HepG2 (cell line): ENCODE data around the gene BRI3BP. TPM values are rescaled to one million over a fixed set of nuclear protein-coding genes. Genes with fewer than 3 reads are reported as not detected.

Experiments
- FOXA1 ChIP-seq, 2 experiments: fragments of 450-650 bp in 1 of 2; sonication (generic) in 1 of 2; formaldehyde crosslinking in 1 of 2; IDR thresholded peaks; 2 replicates each; pipeline versions ENCODE4 v1.4.0 to v1.6.1; 2016 to 2020; ENCODE audit warnings: missing genetic modification reagents in 1 of 2
- JDP2 ChIP-seq: sonication (generic); formaldehyde crosslinking; IDR thresholded peaks from 2 replicates; pipeline ENCODE4 v1.8.1; 2022; ENCODE audit warnings: missing genetic modification reagents, borderline replicate concordance
- LBX2 ChIP-seq: sonication (generic); formaldehyde crosslinking; IDR thresholded peaks from 2 replicates; pipeline ENCODE4 v1.5.0; 2020; ENCODE audit warnings: missing genetic modification reagents, mild to moderate bottlenecking, borderline replicate concordance
- MXD3 ChIP-seq: IDR thresholded peaks from 2 replicates; pipeline ENCODE4 v1.6.1; 2016; ENCODE audit warnings: mild to moderate bottlenecking, missing biosample characterization, missing genetic modification reagents
- NRL ChIP-seq: sonication (generic); formaldehyde crosslinking; IDR thresholded peaks from 2 replicates; pipeline ENCODE4 v1.5.0; 2020; ENCODE audit warnings: missing genetic modification reagents, mild to moderate bottlenecking, moderate library complexity, borderline replicate concordance
- PCBP1 ChIP-seq: fragments of 200-400 bp; formaldehyde crosslinking; IDR thresholded peaks from 2 replicates; pipeline ENCODE4 v1.6.1; 2017; ENCODE audit warnings: mild to moderate bottlenecking, low read depth, low read length, borderline replicate concordance
- RAD21 ChIP-seq: fragments of 450-650 bp; formaldehyde crosslinking; IDR thresholded peaks from 2 replicates; pipeline ENCODE4 v1.5.0; 2020; ENCODE audit warnings: mild to moderate bottlenecking
- REST ChIP-seq, 2 experiments: IDR thresholded peaks; 2 replicates each; pipeline ENCODE4 v1.6.1; 2011 to 2012; ENCODE audit warnings: low read length in 2 of 2, borderline replicate concordance in 1 of 2, low read depth in 1 of 2, mild to moderate bottlenecking in 1 of 2, moderate library complexity in 1 of 2
- ZMYM4 ChIP-seq: sonication (generic); formaldehyde crosslinking; IDR thresholded peaks from 2 replicates; pipeline ENCODE4 v1.8.1; 2023; ENCODE audit warnings: mild to moderate bottlenecking, missing genetic modification reagents
- ZNF136 ChIP-seq: sonication (generic); formaldehyde crosslinking; IDR thresholded peaks from 2 replicates; pipeline ENCODE4 v1.8.1; 2022; ENCODE audit warnings: low read depth, mild to moderate bottlenecking, moderate library complexity, missing genetic modification reagents
- ZNF264 ChIP-seq: sonication (generic); formaldehyde crosslinking; IDR thresholded peaks from 2 replicates; pipeline ENCODE4 v1.4.0; 2020; ENCODE audit warnings: missing genetic modification reagents
- ZNF331 ChIP-seq: sonication (generic); formaldehyde crosslinking; IDR thresholded peaks from 2 replicates; pipeline ENCODE4 v1.4.0; 2020; ENCODE audit warnings: missing genetic modification reagents
- ZNF337 ChIP-seq: sonication (generic); formaldehyde crosslinking; IDR thresholded peaks from 2 replicates; pipeline ENCODE4 v1.5.1; 2020; ENCODE audit warnings: missing genetic modification reagents, low read depth, mild to moderate bottlenecking, borderline replicate concordance
- ZNF367 ChIP-seq: sonication (generic); formaldehyde crosslinking; IDR thresholded peaks from 2 replicates; pipeline ENCODE4 v1.4.0; 2020; ENCODE audit warnings: missing genetic modification reagents, borderline replicate concordance
- ZNF674 ChIP-seq: sonication (generic); formaldehyde crosslinking; IDR thresholded peaks from 2 replicates; pipeline ENCODE4 v1.5.0; 2020; ENCODE audit warnings: low read depth, mild to moderate bottlenecking, missing genetic modification reagents
- ZNF737 ChIP-seq: sonication (generic); formaldehyde crosslinking; IDR thresholded peaks from 2 replicates; pipeline ENCODE4 v1.5.0; 2020; ENCODE audit warnings: missing genetic modification reagents, mild to moderate bottlenecking, borderline replicate concordance
- polyA plus RNA-seq, 8 experiments: library from polyadenylated mRNA; depleted of rRNA in 3 of 8; stranded (reverse) in 7 of 8; unstranded in 1 of 8; fragments of >200 nt; fragmentation: Illumina TruSeq in 4 of 8; extraction: Trizol in 4 of 8; gene quantifications; 2 replicates each; pipeline versions ENCODE4 v1.2.1 to v1.2.3, GENCODE V29; 2011 to 2016; ENCODE audit warnings: low read depth in 4 of 8, missing spikeins in 1 of 8, mixed read lengths in 1 of 8; ENCODE audit not compliant: insufficient read depth in 1 of 8
- total RNA-seq, 5 experiments: library from RNA; depleted of rRNA; stranded (reverse); fragments of >200 nt; fragmentation: Illumina TruSeq; extraction: Trizol; gene quantifications; 2 replicates each; pipeline ENCODE4 v1.2.3, GENCODE V29; 2016; ENCODE audit warnings: low read depth in 1 of 5
- TF ChIP-seq, protein P1 (sequence below): sonication (generic); formaldehyde crosslinking; IDR thresholded peaks from 2 replicates; pipeline ENCODE4 v1.4.0; 2020; ENCODE audit warnings: missing genetic modification reagents
- TF ChIP-seq, protein P2 (sequence below): sonication (generic); formaldehyde crosslinking; IDR thresholded peaks from 2 replicates; pipeline ENCODE4 v1.4.0; 2020; ENCODE audit warnings: missing genetic modification reagents
- TF ChIP-seq, protein P3 (sequence below): IDR thresholded peaks from 2 replicates; pipeline ENCODE4 v1.6.1; 2016; ENCODE audit warnings: missing biosample characterization, missing genetic modification reagents, low read depth

BRI3BP gene
- total and polyA plus RNA-seq, 2 of the 13 experiments (the other 11 are each of a cell fraction or from before 2014, with no cell fraction given) = 7.5 to 21.1 TPM

- TF ChIP-seq, protein P1, sequence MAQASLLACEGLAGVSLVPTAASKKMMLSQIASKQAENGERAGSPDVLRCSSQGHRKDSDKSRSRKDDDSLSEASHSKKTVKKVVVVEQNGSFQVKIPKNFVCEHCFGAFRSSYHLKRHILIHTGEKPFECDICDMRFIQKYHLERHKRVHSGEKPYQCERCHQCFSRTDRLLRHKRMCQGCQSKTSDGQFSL (CRISPR knock-in tag) = no peak
- TF ChIP-seq ZNF136 (CRISPR knock-in tag) = no peak
- TF ChIP-seq MXD3 = no peak
- TF ChIP-seq ZMYM4 (CRISPR knock-in tag) = 0 out of 2 replicates have a peak, but pooled peaks have one; percentile 40
- no peak for TF ChIP-seq RAD21 (CRISPR knock-in tag)
- no peak for TF ChIP-seq REST (IDR thresholded peaks at IDR 0.05; ENCODE audit: borderline replicate concordance in 1 of 2, low read depth in 1 of 2, low read length in 2 of 2)
- TF ChIP-seq, protein P2, sequence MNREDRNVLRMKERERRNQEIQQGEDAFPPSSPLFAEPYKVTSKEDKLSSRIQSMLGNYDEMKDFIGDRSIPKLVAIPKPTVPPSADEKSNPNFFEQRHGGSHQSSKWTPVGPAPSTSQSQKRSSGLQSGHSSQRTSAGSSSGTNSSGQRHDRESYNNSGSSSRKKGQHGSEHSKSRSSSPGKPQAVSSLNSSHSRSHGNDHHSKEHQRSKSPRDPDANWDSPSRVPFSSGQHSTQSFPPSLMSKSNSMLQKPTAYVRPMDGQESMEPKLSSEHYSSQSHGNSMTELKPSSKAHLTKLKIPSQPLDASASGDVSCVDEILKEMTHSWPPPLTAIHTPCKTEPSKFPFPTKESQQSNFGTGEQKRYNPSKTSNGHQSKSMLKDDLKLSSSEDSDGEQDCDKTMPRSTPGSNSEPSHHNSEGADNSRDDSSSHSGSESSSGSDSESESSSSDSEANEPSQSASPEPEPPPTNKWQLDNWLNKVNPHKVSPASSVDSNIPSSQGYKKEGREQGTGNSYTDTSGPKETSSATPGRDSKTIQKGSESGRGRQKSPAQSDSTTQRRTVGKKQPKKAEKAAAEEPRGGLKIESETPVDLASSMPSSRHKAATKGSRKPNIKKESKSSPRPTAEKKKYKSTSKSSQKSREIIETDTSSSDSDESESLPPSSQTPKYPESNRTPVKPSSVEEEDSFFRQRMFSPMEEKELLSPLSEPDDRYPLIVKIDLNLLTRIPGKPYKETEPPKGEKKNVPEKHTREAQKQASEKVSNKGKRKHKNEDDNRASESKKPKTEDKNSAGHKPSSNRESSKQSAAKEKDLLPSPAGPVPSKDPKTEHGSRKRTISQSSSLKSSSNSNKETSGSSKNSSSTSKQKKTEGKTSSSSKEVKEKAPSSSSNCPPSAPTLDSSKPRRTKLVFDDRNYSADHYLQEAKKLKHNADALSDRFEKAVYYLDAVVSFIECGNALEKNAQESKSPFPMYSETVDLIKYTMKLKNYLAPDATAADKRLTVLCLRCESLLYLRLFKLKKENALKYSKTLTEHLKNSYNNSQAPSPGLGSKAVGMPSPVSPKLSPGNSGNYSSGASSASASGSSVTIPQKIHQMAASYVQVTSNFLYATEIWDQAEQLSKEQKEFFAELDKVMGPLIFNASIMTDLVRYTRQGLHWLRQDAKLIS (CRISPR knock-in tag) = no peak
- TF ChIP-seq, protein P3, sequence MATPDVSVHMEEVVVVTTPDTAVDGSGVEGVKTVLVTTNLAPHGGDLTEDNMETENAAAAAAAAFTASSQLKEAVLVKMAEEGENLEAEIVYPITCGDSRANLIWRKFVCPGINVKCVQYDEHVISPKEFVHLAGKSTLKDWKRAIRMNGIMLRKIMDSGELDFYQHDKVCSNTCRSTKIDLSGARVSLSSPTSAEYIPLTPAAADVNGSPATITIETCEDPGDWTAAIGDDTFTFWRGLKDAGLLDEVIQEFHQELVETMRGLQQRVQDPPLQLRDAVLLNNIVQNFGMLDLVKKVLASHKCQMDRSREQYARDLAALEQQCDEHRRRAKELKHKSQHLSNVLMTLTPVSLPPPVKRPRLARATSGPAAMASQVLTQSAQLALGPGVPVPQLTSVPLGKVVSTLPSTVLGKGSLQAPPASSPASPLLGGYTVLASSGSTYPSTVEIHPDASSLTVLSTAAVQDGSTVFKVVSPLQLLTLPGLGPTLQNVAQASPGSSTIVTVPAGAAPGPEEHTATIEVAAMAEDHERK = no peak
- TF ChIP-seq ZNF737 (CRISPR knock-in tag) = no peak
- no peak for TF ChIP-seq ZNF674 (CRISPR knock-in tag)
- no peak for TF ChIP-seq PCBP1
- TF ChIP-seq ZNF367 (CRISPR knock-in tag) = no peak
- no peak for TF ChIP-seq LBX2 (CRISPR knock-in tag)
- TF ChIP-seq ZNF331 (CRISPR knock-in tag) = no peak
- TF ChIP-seq JDP2 = no peak
- TF ChIP-seq FOXA1 (IDR thresholded peaks at IDR 0.05) = no peak
- no peak for TF ChIP-seq FOXA1 (CRISPR knock-in tag; IDR thresholded peaks at IDR 0.05)
- no peak for TF ChIP-seq NRL (CRISPR knock-in tag)
- no peak for TF ChIP-seq ZNF337 (CRISPR knock-in tag)
- TF ChIP-seq ZNF264 (CRISPR knock-in tag) = no peak
These were observed 1.1 kb downstream of the BRI3BP start (continued) for GRCh38 chr12:124994437-124994975.
